ENCODE data around the gene SPAG5.

DNA sequence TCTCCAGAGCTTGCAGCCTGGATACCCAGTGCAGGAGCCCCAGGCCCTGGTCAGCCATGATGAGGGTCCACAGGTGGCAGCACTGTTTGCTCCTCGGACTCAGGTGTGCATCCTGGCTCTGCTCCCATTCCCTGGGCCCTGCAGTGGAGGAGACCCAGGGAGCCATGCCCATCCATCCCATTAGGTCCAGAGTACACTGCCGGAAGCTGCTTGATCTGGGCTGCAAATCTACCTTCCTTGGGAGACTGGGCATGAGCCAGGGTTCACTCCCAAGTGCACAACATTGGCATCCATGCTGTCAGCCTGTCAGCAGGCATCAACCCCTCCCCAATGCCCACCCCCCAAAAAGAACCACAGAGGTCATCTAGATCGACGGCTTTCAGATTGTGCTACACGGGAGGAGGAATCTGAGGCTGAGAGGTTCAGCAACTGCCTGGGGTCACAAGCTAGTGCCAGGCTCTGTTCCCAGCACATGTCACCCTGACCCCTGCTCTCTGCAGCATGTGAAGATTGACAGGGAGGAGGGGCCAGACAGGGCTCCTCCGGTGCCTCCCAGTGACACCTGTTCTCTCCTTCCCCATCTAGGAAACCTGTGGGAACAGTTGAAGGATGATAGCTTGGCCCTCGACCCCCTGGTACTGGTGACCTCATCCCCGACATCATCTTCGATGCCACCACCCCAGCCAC is 62.1 kb downstream of the SPAG5 start:
- TF ChIP-seq, protein P1, sequence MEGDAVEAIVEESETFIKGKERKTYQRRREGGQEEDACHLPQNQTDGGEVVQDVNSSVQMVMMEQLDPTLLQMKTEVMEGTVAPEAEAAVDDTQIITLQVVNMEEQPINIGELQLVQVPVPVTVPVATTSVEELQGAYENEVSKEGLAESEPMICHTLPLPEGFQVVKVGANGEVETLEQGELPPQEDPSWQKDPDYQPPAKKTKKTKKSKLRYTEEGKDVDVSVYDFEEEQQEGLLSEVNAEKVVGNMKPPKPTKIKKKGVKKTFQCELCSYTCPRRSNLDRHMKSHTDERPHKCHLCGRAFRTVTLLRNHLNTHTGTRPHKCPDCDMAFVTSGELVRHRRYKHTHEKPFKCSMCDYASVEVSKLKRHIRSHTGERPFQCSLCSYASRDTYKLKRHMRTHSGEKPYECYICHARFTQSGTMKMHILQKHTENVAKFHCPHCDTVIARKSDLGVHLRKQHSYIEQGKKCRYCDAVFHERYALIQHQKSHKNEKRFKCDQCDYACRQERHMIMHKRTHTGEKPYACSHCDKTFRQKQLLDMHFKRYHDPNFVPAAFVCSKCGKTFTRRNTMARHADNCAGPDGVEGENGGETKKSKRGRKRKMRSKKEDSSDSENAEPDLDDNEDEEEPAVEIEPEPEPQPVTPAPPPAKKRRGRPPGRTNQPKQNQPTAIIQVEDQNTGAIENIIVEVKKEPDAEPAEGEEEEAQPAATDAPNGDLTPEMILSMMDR (IDR thresholded peaks at IDR 0.05; ENCODE audit: low read length) = no peak
- TF ChIP-seq EZH2 (optimal IDR thresholded peaks at IDR 0.05; ENCODE audit: low read depth, low read length) (no peak), EZH2phosphoT487 (IDR thresholded peaks at IDR 0.05; ENCODE audit: low read length) (no peak)
